Neural progenitor cell (in vitro differentiated cells): ENCODE results near the gene ITIH5.

Experiments
- CTCF ChIP-seq: fragments of 200-600 bp; sonication (generic); IDR thresholded peaks from 2 replicates; pipeline ENCODE4 v1.5.1; 2017; ENCODE audit warnings: antibody characterized with exemption, mild to moderate bottlenecking
- EZH2 ChIP-seq: fragments of 200-600 bp; sonication (generic); IDR thresholded peaks from 2 replicates; pipeline ENCODE4 v1.6.1; 2017; ENCODE audit warnings: antibody characterized with exemption, mild to moderate bottlenecking, moderate library complexity

GRCh38 chr10:7679256-7679655 is 12.5 kb upstream of the ITIH5 start:
- no peak for TF ChIP-seq CTCF
- TF ChIP-seq EZH2, result no peak
